Measurements from ENCODE around the gene ABCB11. TPM values are rescaled to one million over a fixed set of nuclear protein-coding genes. Genes with fewer than 3 reads are reported as not detected.

Gene ABCB11
- total and polyA plus RNA-seq, 9 of the 15 experiments (the other 6 are each of a cell fraction or from before 2014, with no cell fraction given) = 0.04 to 0.51 (median 0.10) TPM; not detected in 1

- TF ChIP-seq DEAF1 (CRISPR knock-in tag; IDR thresholded peaks at IDR 0.05) (no peak), IRF1 (CRISPR knock-in tag; IDR thresholded peaks at IDR 0.05; ENCODE audit: borderline replicate concordance) (peak; percentile 93), SMC3 (conservative IDR thresholded peaks at IDR 0.05; ENCODE audit: insufficient read depth, low read depth, low read length) (0 out of 2 replicates have a peak, but pooled peaks have one; percentile 10), ZNF444 (CRISPR knock-in tag; IDR thresholded peaks at IDR 0.05) (no peak), NFXL1 (CRISPR knock-in tag; IDR thresholded peaks at IDR 0.05) (no peak), CBFA2T3 (IDR thresholded peaks at IDR 0.05) (peak; percentile 100), ZNF197 (CRISPR knock-in tag; IDR thresholded peaks at IDR 0.05; ENCODE audit: low read depth) (peak; percentile 74; the same call in 1 of the 2 replicates), ID3 (CRISPR knock-in tag; IDR thresholded peaks at IDR 0.05) (no peak), ID3 (tag; IDR thresholded peaks at IDR 0.05) (peak; percentile 93), TRIM28 (IDR thresholded peaks at IDR 0.05) (peak; percentile 86), MYNN (IDR thresholded peaks at IDR 0.05) (peak; percentile 79), MYNN (CRISPR knock-in tag; IDR thresholded peaks at IDR 0.05) (no peak), MAFK (IDR thresholded peaks at IDR 0.05; ENCODE audit: low read length) (peak; percentile 87), ZKSCAN1 (IDR thresholded peaks at IDR 0.05; ENCODE audit: low read depth, low read length) (peak; percentile 37; the same call in 1 of the 2 replicates), ZNF766 (CRISPR knock-in tag; conservative IDR thresholded peaks at IDR 0.05) (peak; percentile 83), ZC3H8 (IDR thresholded peaks at IDR 0.05) (no peak), ZNF143 (CRISPR knock-in tag; IDR thresholded peaks at IDR 0.05) (no peak), TARDBP (IDR thresholded peaks at IDR 0.05) (peak; percentile 86; the same call in 1 of the 2 replicates), CC2D1A (IDR thresholded peaks at IDR 0.05) (peak; percentile 99), XRCC4 (IDR thresholded peaks at IDR 0.05; ENCODE audit: extremely low read depth, insufficient read depth, insufficient read length) (no peak), RCOR1 (IDR thresholded peaks at IDR 0.05; ENCODE audit: borderline replicate concordance in 1 of 2, low read depth in 2 of 2, low read length in 2 of 2) (peak; percentile 96 to 99), E2F8 (IDR thresholded peaks at IDR 0.05; ENCODE audit: low read depth, partially characterized antibody) (peak; percentile 73)
Observed at GRCh38 chr2:168976034-168976654, 55.0 kb downstream of the ABCB11 start (continued).
